ENCODE measurements around the gene GH1. TPM values are rescaled to one million over a fixed set of nuclear protein-coding genes. Genes with fewer than 3 reads are reported as not detected.
"Not testable (repeated sequence)": the region's sequence is repeated elsewhere in the genome, so short reads cannot be mapped to it uniquely, and the experiment has no call there.

Gene GH1
- total RNA-seq, 1 donor from 2014 or later = not detected

DNA sequence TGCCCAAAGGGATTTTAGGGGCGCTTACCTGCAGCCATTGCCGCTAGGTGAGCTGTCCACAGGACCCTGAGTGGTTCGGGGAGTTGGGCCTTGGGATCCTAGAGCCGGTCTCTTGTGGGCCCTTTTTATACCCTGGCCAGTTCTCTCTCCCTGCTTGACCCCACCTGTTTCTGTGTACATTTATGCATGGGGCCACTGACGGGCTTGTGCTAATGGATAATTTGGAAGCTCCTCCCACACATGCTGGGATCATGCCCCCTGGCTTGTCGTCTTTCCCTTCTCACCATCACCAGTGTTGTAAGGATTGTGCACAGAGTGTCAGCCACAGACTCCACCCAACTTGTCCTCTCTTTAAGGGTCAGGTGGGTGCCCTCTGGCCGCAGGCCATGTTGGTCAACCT, 45.1 kb downstream of the GH1 start, which contains the start of gene CSH2:
CSH2 (minus strand) TSS at position 101 of the 400 bp plus-strand sequence; CDS start at position 38, 63 bp downstream.
- H3K27me3 Mint-ChIP-seq (ENCODE audit: unreplicated experiment); H3K4me3 Mint-ChIP-seq (ENCODE audit: unreplicated experiment); H3K4me1 Mint-ChIP-seq (ENCODE audit: unreplicated experiment); H3K36me3 Mint-ChIP-seq (ENCODE audit: low read depth, unreplicated experiment); DNase-seq (ENCODE audit: low spot score); H3K9me3 Mint-ChIP-seq (ENCODE audit: unreplicated experiment); H3K27ac Mint-ChIP-seq (ENCODE audit: unreplicated experiment): not testable (repeated sequence)

DNA sequence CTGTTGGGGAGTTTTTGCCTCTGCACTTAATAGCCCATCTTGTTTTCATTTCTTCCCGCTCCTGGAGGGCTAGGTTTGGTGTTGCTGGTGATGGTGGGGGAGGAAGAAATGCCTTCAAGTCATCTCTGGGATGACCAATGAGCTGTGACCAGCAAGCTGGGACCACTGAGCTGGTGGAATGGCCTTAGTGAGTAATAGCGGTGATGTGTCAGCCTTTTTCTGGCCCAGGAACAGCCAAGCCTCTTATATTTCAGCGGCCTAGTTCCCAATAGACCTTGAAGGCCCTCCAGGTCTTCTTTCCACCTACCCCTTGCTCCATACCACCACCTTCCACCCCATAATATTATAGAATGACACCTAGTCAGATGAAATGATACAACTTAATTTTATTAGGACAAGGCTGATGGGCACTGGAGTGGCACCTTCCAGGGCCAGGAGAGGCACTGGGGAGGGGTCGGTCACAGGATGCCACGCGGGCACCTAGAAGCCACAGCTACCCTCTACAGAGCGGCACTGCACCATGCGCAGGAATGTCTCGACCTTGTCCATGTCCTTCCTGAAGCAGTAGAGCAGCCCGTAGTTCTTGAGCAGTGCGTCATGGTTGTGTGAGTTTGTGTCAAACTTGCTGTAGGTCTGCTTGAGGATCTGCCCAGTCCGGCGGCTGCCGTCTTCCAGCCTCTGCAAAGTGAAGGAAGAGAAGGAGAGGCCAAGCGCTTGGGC, 46.8 kb downstream of the GH1 start:
- H3K4me1 Mint-ChIP-seq (ENCODE audit: unreplicated experiment); H3K4me3 Mint-ChIP-seq (ENCODE audit: unreplicated experiment); H3K36me3 Mint-ChIP-seq (ENCODE audit: low read depth, unreplicated experiment); H3K9me3 Mint-ChIP-seq (ENCODE audit: unreplicated experiment); H3K27ac Mint-ChIP-seq (ENCODE audit: unreplicated experiment); H3K27me3 Mint-ChIP-seq (ENCODE audit: unreplicated experiment); DNase-seq (ENCODE audit: low spot score): not testable (repeated sequence)

DNA sequence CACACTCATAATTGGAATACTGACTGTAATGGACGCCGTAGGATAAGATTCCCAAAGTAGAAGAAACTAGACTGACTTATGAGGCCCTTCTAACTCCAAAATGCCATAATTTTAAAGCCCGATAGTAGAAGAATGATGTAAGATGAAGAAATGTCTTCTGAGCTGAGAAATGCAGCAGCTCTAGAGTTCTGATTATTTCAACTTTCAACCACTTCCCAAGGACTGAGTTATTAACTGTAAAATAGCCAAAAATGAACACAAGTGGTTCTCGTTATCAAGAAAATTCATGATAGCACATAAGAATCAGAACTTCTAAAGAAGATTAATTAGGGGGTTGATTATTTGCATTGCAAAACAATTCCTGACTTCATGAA, 48.4 kb downstream of the GH1 start:
- not testable (repeated sequence) for H3K4me1 Mint-ChIP-seq (ENCODE audit: unreplicated experiment); H3K27ac Mint-ChIP-seq (ENCODE audit: unreplicated experiment); H3K27me3 Mint-ChIP-seq (ENCODE audit: unreplicated experiment); H3K36me3 Mint-ChIP-seq (ENCODE audit: low read depth, unreplicated experiment); DNase-seq (ENCODE audit: low spot score); H3K4me3 Mint-ChIP-seq (ENCODE audit: unreplicated experiment); H3K9me3 Mint-ChIP-seq (ENCODE audit: unreplicated experiment)

DNA sequence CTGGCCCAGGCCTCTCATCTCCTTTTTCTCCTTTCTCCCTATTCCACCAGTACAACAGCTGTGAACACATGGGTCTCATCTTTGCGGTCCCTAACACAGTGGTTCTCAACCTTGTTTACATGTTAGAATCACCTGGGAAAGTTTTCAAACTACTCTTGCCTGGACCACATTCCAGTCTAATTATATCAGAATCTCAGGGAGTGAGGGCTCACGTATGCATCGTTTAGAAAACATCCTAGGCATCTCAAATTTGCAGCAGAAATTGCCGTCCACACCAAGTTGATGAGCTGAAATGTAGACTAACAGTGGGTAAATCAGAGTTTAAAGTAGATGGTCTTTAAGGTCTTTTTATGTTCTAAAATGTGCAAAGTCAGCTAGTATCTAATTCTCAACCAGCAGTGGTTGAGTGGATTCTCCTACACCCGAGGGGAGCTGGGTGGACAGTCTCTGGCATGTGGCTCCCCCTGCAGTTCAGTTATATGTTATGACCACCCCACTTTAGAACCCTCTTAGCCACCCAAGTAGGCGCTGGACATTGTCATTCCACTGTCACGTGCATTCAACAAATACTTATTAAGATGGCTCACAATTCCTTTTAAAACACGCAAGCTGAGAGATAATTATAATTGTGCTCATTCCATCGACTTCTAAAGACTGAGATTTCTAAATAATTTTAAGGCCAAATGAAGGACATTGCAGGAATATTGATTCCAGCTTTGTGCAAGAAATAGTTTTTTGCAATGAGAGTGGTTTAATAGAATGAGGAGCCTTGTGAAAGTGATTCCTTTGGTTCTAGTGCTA, 48.9 kb downstream of the GH1 start:
- not testable (repeated sequence) for H3K4me1 Mint-ChIP-seq (ENCODE audit: unreplicated experiment); H3K27ac Mint-ChIP-seq (ENCODE audit: unreplicated experiment); H3K9me3 Mint-ChIP-seq (ENCODE audit: unreplicated experiment); DNase-seq (ENCODE audit: low spot score); H3K4me3 Mint-ChIP-seq (ENCODE audit: unreplicated experiment); H3K36me3 Mint-ChIP-seq (ENCODE audit: low read depth, unreplicated experiment); H3K27me3 Mint-ChIP-seq (ENCODE audit: unreplicated experiment)

Other genes starting within 250 kb of the GH1 start
- 132 TPM for gene LIMD2, start 218.7 kb downstream of the GH1 start, total RNA-seq (ENCODE audit: unreplicated experiment)
- gene STRADA, start 177.0 kb downstream of the GH1 start, total RNA-seq (ENCODE audit: unreplicated experiment) = 51.8 TPM
- gene CCDC47, start 145.2 kb downstream of the GH1 start, total RNA-seq (ENCODE audit: unreplicated experiment) = 58.0 TPM
- gene DDX42, start 144.7 kb downstream of the GH1 start, total RNA-seq (ENCODE audit: unreplicated experiment) = 110 TPM
- 124 TPM for gene PSMC5, start 91.4 kb downstream of the GH1 start, total RNA-seq (ENCODE audit: unreplicated experiment)
- 48.6 TPM for gene FTSJ3, start 91.2 kb downstream of the GH1 start, total RNA-seq (ENCODE audit: unreplicated experiment)
- gene SMARCD2, start 76.2 kb downstream of the GH1 start, total RNA-seq (ENCODE audit: unreplicated experiment) = 57.3 TPM
- not detected for gene CSH2, start 45.2 kb downstream of the GH1 start, total RNA-seq (ENCODE audit: unreplicated experiment)
- not detected for gene GH2, start 36.9 kb downstream of the GH1 start, total RNA-seq (ENCODE audit: unreplicated experiment)
- not detected for gene CSH1, start 22.3 kb downstream of the GH1 start, total RNA-seq (ENCODE audit: unreplicated experiment)
- gene CSHL1, start 7.6 kb downstream of the GH1 start, total RNA-seq (ENCODE audit: unreplicated experiment) = not detected
- 3.4 TPM for gene CD79B, start 13.5 kb upstream of the GH1 start, total RNA-seq (ENCODE audit: unreplicated experiment)
- gene SCN4A, start 54.1 kb upstream of the GH1 start, total RNA-seq (ENCODE audit: unreplicated experiment) = 0.95 TPM
- gene PRR29, start 79.5 kb upstream of the GH1 start, total RNA-seq (ENCODE audit: unreplicated experiment) = 25.3 TPM
- gene ICAM2, start 101.8 kb upstream of the GH1 start, total RNA-seq (ENCODE audit: unreplicated experiment) = 52.1 TPM
- 16.7 TPM for gene ERN1, start 211.3 kb upstream of the GH1 start, total RNA-seq (ENCODE audit: unreplicated experiment)

All from endothelial cell (in vitro differentiated cells).